ENCODE data around the gene RPIA.
"Not testable (repeated sequence)": the region's sequence is repeated elsewhere in the genome, so short reads cannot be mapped to it uniquely, and the experiment has no call there.

DNA sequence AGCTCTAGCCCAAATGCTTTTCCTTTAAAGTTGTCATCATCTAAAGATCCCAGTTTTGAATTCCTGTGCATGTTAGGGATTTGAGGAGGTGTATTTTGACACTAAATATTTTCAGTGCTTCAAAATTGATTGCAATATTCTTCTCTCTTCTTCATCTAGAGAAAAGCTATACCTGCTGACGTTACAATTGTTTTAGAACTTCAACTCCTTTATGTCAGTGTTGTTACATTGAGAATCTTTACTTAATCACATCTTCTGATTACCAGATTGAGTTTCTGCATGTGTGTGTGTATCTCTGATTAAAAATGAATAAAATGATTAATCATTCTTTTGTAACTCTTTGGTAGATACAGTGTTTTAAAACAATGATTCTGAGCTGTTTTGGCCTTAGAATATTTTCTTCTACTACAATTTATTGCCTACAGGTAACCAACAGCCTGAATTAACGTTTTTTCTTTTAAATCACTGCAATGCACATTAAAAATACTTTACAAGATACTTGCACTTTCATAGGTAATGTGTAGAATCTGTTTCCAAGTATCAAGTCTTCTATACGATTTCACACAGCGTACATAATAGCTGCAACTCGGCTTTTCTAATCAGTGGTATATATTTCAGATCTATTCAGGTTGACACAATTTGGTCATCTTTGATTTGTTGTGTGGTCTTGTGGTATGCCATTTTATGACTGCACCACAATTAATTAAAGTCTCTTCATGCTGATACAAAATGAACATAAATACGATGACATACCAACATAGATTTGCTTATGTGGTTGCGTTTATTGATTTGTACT is 82.0 kb downstream of the RPIA start:
- TF ChIP-seq, protein P1, sequence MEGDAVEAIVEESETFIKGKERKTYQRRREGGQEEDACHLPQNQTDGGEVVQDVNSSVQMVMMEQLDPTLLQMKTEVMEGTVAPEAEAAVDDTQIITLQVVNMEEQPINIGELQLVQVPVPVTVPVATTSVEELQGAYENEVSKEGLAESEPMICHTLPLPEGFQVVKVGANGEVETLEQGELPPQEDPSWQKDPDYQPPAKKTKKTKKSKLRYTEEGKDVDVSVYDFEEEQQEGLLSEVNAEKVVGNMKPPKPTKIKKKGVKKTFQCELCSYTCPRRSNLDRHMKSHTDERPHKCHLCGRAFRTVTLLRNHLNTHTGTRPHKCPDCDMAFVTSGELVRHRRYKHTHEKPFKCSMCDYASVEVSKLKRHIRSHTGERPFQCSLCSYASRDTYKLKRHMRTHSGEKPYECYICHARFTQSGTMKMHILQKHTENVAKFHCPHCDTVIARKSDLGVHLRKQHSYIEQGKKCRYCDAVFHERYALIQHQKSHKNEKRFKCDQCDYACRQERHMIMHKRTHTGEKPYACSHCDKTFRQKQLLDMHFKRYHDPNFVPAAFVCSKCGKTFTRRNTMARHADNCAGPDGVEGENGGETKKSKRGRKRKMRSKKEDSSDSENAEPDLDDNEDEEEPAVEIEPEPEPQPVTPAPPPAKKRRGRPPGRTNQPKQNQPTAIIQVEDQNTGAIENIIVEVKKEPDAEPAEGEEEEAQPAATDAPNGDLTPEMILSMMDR (IDR thresholded peaks at IDR 0.05 in 4 of 5, conservative IDR thresholded peaks at IDR 0.05 in 1 of 5) = not testable (repeated sequence)
- not testable (repeated sequence) for TF ChIP-seq POLR2A (IDR thresholded peaks at IDR 0.05)
